NCI-H345 treated with DMSO at 0.1 percent for 48 hours (cell line): ENCODE data around the gene CRYGD.
"Not testable (repeated sequence)": the region's sequence is repeated elsewhere in the genome, so short reads cannot be mapped to it uniquely, and the experiment has no call there.

ENCODE experiments used
- DNase-seq: peaks from one replicate; lab custom pipeline; 2025; ENCODE audit not compliant: unreplicated experiment; lab: John Stamatoyannopoulos, UW

The CRYGD gene

DNA sequence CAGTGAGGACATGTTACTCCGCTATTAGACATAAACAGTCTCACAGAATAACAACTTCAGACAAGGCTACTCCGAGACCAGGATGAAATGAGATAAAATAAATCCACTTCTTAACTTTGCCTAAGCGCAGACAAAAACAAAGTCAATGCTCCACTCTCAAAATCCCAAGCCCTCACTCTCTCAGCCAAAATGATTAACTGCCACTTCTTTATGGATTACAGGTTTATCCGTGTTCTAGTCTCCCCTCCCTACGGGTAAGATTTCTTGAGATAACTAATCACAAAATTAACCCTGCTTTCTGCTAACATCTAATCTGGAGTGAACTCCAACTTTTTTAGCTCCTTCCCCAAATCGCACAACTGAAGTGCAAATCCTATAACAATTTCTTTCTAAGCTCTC is 6.4 kb upstream of the CRYGD start:
- no peak for DNase-seq

DNA sequence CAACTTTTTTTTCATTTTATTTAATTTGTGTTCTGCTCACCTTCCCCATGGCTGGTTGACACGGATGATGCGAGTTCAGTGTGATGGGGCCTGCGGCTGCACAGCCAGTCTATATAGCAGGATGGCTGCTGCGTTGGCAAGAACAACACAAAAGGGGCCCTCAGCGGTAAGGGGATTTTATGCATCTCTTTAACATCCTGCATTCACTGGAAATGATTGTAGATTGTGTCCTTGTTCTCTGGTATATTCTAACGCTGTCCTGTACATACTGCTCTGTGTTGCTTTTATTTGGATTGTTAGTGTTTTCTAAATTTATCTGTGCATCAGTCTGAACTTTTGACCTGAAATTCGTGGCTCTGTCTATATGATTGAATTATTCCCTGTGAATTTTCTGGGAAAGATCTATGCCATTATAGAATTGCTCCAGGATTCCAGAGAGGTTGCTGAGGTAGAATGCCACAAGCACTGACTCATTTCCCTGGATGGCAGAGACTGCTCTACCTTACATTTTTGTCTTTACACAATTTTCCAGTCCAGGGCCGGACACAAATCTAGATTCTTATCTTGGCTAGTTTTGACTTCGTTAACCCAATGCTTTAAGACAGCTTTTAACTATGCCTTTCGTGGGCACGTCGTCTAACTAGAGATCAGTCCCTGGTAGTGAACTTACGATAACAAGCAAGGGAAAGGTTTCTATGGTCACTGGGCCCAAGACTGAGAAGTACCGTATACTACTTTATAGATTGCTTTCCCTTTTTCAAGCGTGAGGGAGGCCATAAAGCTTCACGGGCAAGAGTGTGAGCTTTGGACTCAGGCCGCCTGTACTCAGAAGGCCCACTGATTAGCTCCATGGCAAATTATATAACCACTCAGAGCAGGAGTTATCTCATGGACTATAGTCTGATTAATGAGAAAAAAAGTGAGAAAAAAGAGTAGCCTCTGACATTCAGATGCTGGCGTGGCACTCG is 5.7 kb upstream of the CRYGD start, which contains the start of gene CRYGC:
TSS of gene CRYGC (minus strand) at position 85 of the 968 bp plus-strand sequence. CDS start at position 49, 36 bp downstream.
- DNase-seq: no peak

DNA sequence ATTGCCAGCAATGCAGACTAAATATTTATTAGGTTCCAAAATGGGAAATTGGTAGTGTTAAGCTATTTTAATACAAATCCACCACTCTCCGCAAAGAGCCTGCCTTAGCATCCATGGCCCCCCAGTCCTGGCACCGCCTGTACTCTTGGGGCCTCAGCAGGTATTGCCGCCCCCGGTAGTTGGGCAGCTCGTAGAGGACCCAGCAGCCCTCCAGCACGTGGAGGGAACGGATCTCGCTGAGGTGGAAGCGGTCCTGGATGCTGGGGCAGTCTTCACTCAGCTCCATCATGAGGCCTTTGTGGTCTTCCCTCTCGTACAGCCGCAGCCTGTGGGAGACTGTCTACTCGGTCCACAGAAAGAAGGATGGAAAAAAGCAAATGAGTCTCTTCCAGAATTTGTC is 3.8 kb upstream of the CRYGD start:
- no peak for DNase-seq

DNA sequence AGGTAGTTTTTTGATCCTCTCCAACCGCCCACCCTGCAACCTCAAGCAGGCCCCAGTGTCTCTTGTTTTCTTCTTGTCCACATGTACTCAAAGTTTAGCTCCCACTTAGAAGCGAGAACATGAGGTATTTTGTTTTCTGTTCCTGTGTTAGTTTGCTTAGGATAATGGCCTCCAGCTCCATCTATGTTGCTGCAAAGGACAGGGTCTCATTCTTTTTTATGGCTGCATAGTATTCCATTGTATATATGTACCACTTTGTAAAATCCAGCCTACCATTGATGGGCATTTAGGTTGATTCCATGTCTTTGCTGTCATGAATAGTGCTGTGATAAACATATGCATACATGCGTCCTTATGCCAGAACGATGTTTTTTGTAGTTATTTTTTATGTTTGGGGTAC is 2.8 kb upstream of the CRYGD start:
- no peak for DNase-seq

DNA sequence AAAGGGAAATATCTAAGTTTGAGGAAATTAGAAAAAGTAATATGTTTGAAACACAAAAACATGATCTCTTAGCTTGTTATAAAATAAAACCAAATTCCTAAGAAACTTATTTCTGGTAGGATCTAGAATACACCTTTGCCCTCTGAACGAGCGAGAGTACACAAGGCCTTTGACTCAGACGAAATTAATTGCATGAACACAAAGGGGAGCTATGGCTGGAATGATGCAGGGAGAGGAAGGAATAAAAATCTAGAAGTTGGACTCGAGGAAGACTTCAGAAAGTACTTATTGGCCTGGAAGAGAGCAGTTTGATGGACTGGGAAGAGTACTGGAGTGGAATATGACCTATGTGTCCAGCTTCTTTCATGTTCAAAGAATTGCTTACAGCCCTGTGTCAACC is 927 bp upstream of the CRYGD start:
- no peak for DNase-seq

DNA sequence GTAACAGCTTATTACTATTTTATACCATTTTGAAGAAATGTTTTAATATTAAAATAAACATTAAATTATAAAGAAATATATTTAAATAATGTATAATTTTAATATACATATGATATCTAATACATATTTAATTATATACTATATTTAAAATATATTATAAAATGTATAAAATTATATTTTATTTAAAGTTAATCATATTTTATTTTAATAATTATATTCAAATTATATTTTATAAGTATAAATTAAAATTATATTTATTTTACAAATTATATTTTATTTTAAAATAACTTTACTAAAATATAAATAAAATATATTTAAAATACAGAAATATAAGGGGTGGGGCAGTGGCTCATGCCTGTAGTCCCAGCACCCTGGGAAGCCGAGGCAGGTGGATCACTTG is 2.1 kb downstream of the CRYGD start:
- no peak for DNase-seq

DNA sequence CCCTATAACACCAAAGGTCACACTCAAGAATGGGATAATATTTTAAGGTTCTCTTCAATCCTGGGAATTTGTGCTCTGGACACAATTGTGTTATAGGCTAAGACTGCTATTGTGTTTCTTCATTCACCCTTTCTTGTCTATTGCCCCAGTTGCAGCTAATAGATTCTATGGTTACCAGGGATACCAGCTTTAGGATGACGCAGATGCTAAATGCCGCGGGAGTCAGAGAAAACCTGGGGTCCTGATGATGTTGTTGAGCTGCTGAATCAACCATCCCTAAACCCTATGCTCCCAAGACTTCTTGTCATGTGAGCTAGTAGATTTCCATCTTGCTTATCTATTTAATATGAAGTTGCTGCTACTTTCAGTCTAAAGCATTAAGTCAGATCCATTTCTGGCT is 5.4 kb downstream of the CRYGD start:
- no peak for DNase-seq

DNA sequence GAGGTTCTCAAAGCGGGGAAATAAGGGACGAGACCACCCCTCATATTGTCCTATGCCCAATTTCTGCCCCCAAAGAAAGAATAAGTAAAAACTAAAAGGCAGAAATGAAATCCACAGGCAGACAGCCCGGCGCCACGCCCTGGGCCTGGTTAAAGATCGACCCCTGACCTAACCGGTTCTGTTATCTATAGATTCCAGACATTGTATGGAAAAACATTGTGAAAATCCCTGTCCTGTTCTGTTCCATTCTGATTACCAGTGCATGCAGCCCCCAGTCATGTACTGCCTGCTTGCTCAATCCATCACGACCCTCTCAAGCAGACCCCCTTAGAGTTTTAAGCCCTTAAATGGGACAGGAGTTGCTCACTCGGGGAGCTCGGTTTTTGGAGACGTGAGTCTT is 6.9 kb downstream of the CRYGD start:
- not testable (repeated sequence) for DNase-seq

DNA sequence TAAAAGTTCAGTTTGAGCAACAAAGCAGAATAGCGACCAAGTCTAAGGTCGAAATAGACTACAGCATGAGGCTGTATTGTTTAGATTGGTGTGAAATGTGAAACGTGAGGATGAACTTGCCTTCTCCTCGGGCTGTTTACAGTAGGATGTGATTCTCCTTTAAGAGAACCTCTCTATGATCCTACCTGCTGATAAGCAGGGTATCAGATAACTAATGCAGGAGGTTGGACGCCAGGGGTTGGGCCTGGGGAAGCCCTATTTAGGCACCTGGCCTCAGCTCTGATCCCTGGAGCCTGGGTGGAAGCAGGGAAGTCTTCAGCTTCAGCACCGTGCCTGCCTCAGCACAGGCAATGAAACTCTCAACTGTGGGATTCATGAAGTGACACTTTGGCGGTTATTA is 11.4 kb downstream of the CRYGD start:
- DNase-seq: peak; percentile 65

DNA sequence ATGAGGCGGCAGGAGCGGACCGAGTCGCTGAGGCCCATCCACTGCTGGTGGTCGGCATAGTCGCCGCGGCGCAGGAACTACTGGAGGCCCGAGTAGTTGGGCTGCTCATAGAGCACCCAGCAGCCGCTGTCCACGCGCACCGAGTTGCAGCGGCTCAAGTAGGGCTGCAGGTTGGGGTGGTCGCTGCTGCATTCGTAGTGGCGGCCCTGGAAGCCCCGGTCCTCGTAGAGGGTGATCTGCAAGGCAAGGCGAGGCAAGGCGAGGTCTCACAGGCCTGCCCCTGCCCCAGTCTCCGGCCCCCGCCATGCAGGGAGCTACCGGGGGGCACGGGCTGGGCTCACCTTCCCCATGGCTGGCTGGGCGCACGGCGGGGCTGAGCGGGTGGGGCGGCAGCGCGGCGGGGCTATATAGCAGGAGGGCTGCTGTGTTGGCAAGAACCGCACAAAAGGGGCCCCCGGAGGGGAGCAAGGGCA is 12.0 kb downstream of the CRYGD start:
- not testable (repeated sequence) for DNase-seq

DNA sequence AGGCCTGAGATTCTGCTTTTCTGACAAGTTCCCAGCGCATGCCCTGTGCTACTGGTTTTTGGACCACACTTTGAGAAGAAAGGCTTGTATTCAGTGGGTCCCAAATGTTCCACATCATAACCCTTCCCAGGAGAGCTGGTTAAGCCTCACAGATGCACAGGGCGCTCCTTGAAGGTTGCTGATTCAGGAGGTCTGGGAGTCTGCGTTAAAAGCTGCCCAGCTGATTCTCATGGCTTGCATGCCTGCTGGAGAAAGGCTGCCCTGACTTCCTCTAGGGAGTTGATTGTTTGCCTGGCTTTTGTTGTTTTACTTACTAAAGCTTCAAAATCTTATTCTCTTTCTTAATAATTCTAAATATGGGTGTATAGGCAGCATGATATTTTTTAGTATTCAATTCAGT is 20.7 kb downstream of the CRYGD start:
- DNase-seq: no peak

DNA sequence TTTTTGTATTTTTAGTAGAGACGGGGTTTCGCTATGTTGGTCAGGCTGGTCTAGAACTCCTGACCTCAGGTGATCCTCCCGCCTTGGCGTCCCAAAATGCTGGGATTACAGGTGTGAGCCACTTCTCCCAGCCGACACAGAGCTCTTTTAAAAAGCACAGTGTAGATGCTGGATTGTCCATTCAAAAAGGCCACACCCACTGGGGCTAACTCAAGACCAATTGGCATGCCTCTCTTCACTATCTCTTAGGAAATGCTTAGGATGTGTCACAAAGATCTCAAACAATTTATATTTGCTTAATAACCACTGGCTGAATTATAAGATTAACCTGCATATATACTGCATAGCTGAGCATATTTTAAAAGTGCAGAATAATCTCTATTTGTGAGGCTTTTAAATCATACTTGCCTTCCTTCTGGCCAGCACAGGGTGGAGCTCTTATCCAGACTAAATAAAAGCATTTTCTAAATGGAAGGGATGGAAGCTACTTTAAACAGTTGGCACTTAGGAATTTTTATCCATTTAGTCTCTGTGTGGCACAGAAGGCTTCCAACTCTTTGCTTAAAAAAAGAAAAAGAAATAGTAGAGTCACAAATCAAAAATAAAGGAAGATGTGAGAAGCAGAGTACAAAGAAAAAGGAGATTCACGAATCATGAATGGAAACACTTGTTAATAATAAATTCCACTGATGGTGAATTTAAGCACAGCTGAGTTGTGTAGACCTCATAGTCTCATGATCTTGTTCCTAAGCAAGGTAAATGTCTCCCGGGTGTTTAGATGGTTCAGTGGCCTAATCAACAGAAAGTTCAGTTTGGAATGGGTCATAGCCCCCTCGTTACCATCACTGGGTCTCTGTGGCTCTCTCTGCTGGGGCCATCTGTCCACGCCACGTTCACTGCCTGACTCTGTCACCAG is 22.4 kb downstream of the CRYGD start:
- peak; percentile 23 for DNase-seq

DNA sequence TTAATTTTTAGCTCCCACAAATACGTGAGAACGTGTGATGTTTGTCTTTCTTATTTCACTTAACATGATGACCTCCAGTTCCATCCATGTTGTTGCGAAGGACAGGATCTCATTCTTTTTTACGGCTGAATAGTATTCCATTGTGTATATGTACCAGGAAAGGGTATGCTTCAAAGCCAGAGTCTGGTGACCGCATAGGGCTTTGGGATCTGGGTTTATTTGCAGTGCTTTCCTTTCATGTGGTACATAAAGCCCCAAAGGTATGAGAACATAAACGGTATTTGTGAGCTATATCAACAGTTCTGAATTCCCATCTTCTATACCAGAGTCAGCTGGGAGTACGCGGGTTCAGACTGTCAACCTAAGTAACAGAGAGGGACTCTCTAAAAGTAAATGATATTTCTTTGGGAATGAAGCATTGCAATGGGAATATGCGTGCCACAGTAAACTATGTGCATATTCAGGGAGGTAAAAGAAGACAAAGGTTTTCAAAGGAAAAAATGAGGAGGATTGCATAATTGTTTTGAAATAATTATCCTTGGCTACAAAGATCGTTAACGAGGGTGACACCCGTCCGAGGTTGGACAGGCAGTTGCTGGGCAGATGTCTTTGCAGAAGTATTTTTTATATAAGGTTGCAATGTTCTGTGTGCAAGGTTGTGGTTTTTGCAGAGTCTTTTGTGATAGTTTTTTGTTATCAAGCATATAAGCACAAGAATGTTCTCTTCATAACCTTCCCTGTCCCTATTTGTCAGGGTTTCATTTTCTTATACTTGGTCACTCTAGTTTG is 24.4 kb downstream of the CRYGD start:
- DNase-seq: no peak

DNA sequence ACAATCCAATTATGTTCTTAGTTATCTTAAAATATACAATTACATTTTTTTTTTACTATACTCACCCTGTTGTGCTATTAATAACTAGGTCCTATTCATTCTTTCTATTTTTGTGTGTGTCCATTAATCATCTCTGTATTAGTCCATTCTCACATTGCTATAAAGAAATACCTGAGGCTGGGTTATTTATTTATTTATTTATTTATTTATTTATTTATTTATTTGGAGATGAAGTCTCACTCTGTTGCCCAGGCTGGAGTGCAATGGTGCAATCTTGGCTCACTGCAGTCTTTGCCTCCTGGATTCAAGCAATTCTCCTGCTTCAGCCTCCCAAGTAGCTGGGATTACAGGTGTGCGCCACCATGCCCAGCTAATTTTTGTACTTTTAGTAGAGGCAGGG is 25.6 kb downstream of the CRYGD start:
- not testable (repeated sequence) for DNase-seq

DNA sequence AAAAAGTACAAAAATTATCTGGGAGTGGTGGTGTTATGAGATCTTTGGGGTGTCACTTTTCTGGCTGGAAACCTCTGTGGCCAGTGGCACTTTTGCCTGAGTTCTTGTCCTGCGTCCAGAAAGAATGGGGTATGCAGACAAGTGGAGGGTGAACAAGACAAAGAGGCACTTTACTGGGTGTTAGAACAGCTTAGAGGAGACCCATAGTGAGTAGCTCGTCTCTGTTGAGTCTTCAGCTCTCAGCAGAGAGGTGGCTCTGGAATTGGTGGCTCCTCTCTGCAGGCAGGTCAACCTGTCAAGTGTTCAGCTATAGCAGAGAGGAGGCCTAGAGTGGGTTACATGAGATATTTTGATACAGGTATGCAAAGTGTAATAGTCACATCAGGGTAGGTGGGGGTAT is 26.1 kb downstream of the CRYGD start:
- no peak for DNase-seq

DNA sequence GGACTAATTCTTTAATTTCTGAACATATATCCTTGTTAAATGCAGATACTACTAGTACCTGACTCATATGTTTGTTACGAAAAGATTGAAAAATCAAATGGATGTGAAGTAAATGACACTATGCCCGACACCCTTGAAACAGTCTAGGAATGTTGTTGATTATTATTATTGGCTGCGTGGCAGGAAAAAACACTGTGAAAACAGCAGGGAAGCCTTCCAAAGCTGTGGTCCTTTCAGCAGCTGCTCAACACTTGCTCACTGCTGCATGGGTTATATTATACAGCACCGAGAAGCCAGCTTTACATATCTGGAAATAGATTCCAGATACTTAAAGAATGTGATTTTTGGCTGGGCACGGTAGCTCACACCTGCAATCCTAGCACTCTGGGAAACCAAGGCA is 26.5 kb downstream of the CRYGD start:
- no peak for DNase-seq

DNA sequence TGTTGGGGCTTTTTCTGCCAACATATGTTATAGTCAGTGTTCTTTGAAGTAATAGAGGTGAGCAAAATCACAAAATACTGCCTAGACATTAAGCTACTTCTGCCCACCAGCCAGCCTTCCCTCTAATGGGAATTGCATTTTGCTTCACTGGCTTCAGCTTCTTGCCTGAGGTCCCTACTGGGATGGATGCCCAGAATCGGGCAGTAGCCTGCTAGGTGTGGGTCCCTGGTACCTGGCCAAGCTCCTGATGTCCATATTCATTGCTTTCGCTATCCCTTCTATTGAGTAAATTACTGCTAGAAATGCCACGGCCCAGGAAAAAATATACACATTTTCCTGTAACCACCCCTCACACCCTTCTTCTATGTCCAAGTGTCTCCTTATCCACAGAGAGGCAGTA is 27.0 kb downstream of the CRYGD start:
- DNase-seq: no peak

DNA sequence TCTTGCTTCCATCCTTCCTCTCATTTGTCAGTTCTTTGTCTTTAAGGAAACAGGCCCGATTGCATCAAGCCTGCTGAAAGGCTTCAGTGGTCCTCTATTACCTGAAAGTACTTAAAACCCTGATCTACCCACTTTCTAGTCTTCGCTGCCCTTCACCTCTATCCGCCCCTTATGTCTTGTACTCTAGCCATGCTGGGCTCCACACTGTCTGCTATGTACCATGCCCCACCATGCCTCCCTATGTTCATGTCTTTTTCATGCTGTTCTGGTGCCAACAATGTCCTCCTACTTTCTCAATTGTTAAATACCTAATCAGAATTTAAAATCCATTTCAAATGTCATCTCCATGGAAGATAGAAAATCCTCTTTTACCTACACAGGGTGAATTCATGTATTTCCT is 28.2 kb downstream of the CRYGD start:
- no peak for DNase-seq

DNA sequence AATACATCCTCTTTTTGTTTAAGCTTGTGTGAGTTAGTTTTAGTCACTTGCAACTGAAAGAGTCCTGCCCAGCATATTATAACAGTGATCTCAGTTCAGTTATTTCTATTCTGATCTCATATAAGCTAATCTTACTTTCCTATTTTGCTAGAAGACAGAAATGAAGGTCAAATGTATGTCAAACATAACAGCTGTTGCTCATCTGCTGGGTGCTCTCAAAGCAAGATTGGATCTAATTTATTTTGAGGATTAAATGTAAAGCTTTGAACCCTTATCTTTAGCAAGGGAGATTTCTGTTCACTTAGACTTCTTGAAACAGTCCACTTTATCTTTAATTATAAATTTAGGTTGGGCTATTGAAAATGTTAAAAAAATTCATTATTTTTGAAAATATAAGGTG is 31.2 kb downstream of the CRYGD start:
- DNase-seq: no peak

DNA sequence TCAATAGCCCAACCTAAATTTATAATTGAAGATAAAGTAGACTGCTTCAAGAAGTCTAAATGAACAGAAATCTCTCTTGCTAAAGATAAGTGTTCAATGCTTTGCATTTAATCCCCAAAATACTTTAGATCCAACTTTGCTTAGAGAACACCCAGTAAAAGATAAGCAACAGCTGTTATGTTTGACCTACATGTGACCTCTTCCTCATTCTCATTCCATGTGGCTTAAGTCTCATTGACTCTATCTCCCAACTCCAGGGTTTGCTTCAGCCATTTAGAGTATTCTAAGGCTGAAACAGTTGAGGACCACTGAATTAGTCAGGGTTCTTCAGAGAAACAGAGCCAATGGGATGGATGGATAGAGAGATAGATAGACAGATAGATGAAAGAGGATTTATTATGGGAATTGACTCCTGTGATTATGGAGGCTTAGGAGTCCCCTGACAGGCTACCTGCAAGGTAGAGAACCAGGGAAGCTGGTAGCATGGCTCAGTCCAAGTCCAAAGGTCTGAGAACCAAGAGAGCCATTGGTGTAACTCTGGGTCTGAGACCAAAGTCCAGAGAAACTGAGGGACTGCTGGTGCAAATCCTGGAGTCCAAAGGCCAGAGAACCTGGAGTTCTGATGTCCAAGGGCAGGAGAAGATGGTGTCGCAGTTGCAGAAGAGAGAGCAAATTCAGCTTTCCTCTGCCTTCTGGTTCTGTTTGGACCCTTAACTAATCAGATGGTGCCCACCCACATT is 32.1 kb downstream of the CRYGD start:
- no peak for DNase-seq
